ENCODE results near the gene LIMA1. TPM values are rescaled to one million over a fixed set of nuclear protein-coding genes. Genes with fewer than 3 reads are reported as not detected.
A peak's percentile ranks its signal among the peaks of the same experiment; 100 is the strongest.

The LIMA1 gene
- total RNA-seq, 1 donor from 2014 or later, result 98.2 TPM

DNA sequence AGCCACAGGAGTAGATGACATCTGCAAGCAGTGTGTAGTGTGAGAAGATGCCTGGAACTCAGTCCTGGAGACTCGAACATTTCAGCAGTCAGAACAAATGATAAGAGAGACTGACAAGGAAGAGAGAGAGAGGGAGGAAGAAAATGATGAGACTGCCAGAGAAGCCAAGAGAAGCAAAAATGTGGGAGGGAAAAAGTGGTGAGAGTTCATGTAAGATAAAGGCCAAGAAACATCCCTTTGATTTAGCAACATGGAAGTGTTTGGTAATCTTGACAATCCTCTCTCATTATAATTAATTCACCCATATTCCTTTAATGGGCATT is 42.6 kb downstream of the LIMA1 start:
- Histone ChIP-seq H3K4me3 (ENCODE audit: low read depth, low read length) (no peak overlapping the region), H3K36me3 (ENCODE audit: control insufficient read depth, insufficient read depth, low read length) (no peaks in the 10 kb centered on the region), H3K27me3 (ENCODE audit: control insufficient read depth, insufficient read depth, low read length) (no peaks in the 10 kb centered on the region)
- DNase-seq (ENCODE audit: low read depth), result no peak
- TF ChIP-seq, protein P1, sequence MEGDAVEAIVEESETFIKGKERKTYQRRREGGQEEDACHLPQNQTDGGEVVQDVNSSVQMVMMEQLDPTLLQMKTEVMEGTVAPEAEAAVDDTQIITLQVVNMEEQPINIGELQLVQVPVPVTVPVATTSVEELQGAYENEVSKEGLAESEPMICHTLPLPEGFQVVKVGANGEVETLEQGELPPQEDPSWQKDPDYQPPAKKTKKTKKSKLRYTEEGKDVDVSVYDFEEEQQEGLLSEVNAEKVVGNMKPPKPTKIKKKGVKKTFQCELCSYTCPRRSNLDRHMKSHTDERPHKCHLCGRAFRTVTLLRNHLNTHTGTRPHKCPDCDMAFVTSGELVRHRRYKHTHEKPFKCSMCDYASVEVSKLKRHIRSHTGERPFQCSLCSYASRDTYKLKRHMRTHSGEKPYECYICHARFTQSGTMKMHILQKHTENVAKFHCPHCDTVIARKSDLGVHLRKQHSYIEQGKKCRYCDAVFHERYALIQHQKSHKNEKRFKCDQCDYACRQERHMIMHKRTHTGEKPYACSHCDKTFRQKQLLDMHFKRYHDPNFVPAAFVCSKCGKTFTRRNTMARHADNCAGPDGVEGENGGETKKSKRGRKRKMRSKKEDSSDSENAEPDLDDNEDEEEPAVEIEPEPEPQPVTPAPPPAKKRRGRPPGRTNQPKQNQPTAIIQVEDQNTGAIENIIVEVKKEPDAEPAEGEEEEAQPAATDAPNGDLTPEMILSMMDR (IDR thresholded peaks at IDR 0.05; ENCODE audit: insufficient read depth, low read length, severe bottlenecking), result no peak
- no peak for FAIRE-seq

DNA sequence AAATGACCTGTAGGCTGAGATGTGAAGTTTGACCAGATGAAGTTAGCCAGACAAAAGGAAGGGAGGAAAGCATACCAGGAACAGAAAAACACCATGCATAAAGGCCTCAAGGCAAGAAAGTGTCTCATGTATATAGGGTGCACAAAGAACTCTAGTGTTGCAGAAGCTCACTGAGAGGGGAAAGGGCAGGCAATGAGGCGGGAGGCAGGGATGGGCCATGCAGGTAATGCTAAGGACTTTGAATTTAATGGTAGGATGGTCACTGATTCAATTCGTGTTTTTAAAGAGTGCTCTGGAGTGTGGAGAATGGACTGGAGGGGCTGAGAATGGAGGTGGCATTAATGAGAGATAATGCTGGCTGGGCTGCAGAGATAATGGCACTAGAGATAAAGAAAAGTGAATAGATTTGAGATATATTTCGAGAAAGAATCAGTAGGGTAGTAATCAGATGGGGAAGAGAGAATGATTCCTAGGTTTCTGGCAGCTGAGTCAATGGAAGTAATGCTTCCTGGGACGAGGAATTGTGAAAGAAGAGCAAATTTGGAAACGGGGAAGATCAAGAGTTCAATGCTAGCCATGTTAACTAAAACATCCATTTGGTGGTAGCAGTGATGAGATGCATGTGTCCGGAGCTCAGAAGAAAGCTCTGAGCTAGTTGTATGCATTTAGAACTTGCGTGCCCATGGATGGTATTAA is 43.1 kb downstream of the LIMA1 start:
- Histone ChIP-seq H3K4me3 (ENCODE audit: low read depth, low read length) (no peak overlapping the region), H3K27me3 (ENCODE audit: control insufficient read depth, insufficient read depth, low read length) (no peaks in the 10 kb centered on the region), H3K36me3 (ENCODE audit: control insufficient read depth, insufficient read depth, low read length) (no peaks in the 10 kb centered on the region)
- TF ChIP-seq, protein P1 (IDR thresholded peaks at IDR 0.05; ENCODE audit: insufficient read depth, low read length, severe bottlenecking), result no peak
- DNase-seq (ENCODE audit: low read depth) (no peak), FAIRE-seq (no peak)

DNA sequence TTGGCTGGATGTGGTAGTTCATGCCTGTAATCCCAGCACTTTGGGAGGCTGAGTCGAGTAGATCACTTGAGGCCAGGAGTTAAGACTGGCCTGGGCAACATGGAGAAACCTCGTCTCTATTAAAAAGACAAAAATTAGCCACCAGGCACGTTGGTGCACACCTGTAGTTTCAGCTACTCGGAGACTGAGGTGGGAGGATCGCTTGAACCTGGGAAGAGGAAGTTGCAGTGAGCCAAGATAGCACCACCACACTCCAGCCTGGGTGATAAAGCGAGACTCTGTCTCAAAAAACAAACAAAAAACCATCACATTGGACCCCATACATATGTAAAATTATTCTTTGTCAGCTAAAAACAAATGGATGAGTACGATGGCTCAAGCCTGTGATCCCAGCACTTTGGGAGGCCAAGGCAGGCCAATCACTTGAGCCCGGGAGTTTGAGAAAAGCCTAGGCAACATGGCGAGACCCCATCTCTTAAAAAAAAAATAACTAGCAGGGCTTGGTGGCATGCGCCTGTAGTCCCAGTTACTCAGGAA is 43.9 kb downstream of the LIMA1 start:
- no peaks in the 10 kb centered on the region for H3K27me3 ChIP-seq (ENCODE audit: control insufficient read depth, insufficient read depth, low read length)
- FAIRE-seq, result no peak
- no peak for DNase-seq (ENCODE audit: low read depth)
- H3K36me3 ChIP-seq (ENCODE audit: control insufficient read depth, insufficient read depth, low read length), result no peaks in the 10 kb centered on the region
- no peak overlapping the region for H3K4me3 ChIP-seq (ENCODE audit: low read depth, low read length)
- TF ChIP-seq, protein P1 (IDR thresholded peaks at IDR 0.05; ENCODE audit: insufficient read depth, low read length, severe bottlenecking), result no peak

DNA sequence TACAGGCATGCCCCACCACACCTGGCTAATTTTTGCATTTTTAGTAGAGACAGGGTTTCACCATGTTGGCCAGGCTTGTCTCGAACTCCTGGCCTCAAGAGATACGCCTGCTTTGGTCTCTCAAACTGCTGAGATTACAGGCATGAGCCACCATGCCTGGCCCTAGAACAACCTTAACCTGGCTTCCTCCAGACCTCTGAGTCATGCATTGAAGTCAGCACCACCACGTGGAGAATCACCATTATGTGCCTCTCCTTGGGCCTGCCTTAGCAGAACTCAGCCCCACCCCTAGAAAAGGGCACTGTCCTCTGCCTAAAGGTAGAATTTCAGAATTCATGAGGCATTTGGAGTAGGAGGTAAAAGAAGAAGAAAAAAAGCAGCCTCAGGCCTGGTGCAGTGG is 49.0 kb downstream of the LIMA1 start:
- TF ChIP-seq, protein P1 (IDR thresholded peaks at IDR 0.05; ENCODE audit: insufficient read depth, low read length, severe bottlenecking), result no peak
- DNase-seq (ENCODE audit: low read depth) (peak; percentile 90), FAIRE-seq (no peak)
- Histone ChIP-seq H3K36me3 (ENCODE audit: control insufficient read depth, insufficient read depth, low read length) (no peaks in the 10 kb centered on the region), H3K4me3 (ENCODE audit: low read depth, low read length) (no peak overlapping the region), H3K27me3 (ENCODE audit: control insufficient read depth, insufficient read depth, low read length) (no peaks in the 10 kb centered on the region)

DNA sequence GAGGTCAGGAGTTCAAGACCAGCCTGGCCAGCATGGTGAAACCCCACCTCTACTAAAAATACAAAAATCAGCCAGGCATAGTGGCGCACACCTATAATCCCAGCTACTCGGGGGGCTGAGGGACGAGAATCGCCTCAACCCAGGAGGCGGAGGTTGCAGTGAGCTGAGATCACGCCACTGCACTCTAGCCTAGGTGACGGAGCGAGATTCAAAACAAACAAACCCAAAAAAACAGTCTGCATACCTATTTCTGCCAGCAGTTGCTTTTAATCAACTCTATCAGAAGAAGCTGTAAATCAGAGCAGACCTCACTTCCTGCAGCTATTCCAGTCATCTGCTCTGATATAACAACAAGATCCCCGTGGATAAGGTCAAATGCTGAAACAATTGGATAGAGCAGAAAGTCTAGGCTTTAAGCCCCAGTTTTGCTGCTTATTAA is 50.5 kb downstream of the LIMA1 start:
- no peak for FAIRE-seq
- DNase-seq (ENCODE audit: low read depth), result no peak
- Histone ChIP-seq H3K27me3 (ENCODE audit: control insufficient read depth, insufficient read depth, low read length) (no peaks in the 10 kb centered on the region), H3K4me3 (ENCODE audit: low read depth, low read length) (no peak overlapping the region), H3K36me3 (ENCODE audit: control insufficient read depth, insufficient read depth, low read length) (no peaks in the 10 kb centered on the region)
- TF ChIP-seq, protein P1 (IDR thresholded peaks at IDR 0.05; ENCODE audit: insufficient read depth, low read length, severe bottlenecking), result no peak

DNA sequence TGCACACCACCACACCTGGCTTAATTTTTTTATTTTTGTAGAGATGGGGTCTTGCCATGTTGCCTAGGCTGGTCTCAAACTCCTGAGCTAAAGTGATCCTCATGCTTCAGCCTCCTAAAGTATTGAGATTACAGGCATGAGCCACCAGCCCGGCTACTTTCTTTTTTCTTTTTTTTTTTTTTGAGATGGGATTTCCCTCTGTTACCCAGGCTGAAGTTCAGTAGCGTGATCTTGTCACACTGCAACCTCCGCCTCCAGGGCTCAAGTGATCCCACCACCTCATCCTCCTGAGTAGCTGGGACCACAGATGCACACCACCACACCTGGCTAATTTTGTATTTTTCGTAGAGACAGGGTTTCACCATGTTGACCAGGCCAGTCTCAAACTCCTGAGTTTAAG is 51.1 kb downstream of the LIMA1 start:
- FAIRE-seq (no peak), DNase-seq (ENCODE audit: low read depth) (no peak)
- Histone ChIP-seq H3K36me3 (ENCODE audit: control insufficient read depth, insufficient read depth, low read length) (no peaks in the 10 kb centered on the region), H3K27me3 (ENCODE audit: control insufficient read depth, insufficient read depth, low read length) (no peaks in the 10 kb centered on the region), H3K4me3 (ENCODE audit: low read depth, low read length) (no peak overlapping the region)
- TF ChIP-seq, protein P1 (IDR thresholded peaks at IDR 0.05; ENCODE audit: insufficient read depth, low read length, severe bottlenecking), result no peak

Measured in bronchial epithelial cell (primary cell).